Measurements from ENCODE around the gene VAMP2.
"Not testable (repeated sequence)": the region's sequence is repeated elsewhere in the genome, so short reads cannot be mapped to it uniquely, and the experiment has no call there.

The VAMP2 gene

GRCh38 chr17:8173056-8173870 is 10.5 kb upstream of the VAMP2 start:
- no peaks in the 10 kb centered on the region for H3K9me3 ChIP-seq (ENCODE audit: control insufficient read depth, insufficient read depth, low read depth, low read length)
- peaks cover 24% of the 10 kb centered on the region for H3K4me1 ChIP-seq (ENCODE audit: control insufficient read depth, insufficient read depth, low read length)
- H3K4me3 ChIP-seq (ENCODE audit: low read depth, low read length), result peak overlapping the region; percentile 68
- H3K27me3 ChIP-seq (ENCODE audit: control insufficient read depth, insufficient read depth, low read length), result no peaks in the 10 kb centered on the region
- H3K27ac ChIP-seq (ENCODE audit: low read depth, low read length), result peak overlapping the region; percentile 98
- peak overlapping the region; percentile 98 for H3K9ac ChIP-seq (ENCODE audit: low read length)
- no peaks in the 10 kb centered on the region for H3K36me3 ChIP-seq (ENCODE audit: control insufficient read depth, insufficient read depth, low read length)

DNA sequence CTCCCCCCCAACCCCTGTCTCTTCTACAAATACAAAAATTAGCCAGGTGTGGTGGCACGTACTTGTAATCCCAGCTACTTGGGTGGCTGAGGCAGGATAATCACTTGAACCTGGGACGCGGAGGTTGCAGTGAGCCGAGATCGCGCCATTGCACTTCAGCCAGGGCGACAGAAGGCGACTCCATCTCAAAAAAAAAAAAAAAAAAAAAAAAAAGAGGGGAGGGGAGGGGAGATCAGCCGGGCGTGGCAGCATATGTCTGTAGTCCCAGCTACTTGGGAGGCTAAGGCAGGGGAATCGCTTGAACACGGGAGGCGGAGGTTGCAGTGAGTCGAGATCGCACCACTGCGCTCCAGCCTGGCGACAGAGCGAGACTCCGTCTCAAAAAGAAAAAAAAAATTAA is 7.4 kb upstream of the VAMP2 start:
- H3K27me3 ChIP-seq (ENCODE audit: control insufficient read depth, insufficient read depth, low read length); H3K4me1 ChIP-seq (ENCODE audit: control insufficient read depth, insufficient read depth, low read length); H3K36me3 ChIP-seq (ENCODE audit: control insufficient read depth, insufficient read depth, low read length); H3K9me3 ChIP-seq (ENCODE audit: control insufficient read depth, insufficient read depth, low read depth, low read length); H3K9ac ChIP-seq (ENCODE audit: low read length); H3K27ac ChIP-seq (ENCODE audit: low read depth, low read length); H3K4me3 ChIP-seq (ENCODE audit: low read depth, low read length): not testable (repeated sequence)

DNA sequence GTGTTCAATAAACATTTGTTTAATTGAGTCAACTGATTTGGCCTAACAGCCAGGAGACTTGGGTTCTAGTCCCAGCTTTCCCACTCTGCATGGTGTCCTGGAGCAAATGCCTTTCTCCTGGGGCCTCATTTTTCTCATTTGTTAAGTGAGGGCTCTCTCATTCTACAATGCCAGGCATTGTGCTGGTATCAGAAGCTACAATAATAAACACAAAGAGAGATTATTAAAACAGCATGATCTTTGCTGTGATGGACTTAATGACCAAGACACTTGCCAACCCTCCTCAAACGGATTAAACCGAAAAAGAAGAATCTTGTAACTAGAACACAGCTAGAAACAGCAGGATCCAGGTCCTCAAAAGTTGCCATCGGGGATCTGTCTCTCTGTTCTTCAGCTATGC is 4.8 kb upstream of the VAMP2 start:
- no peaks in the 10 kb centered on the region for H3K9me3 ChIP-seq (ENCODE audit: control insufficient read depth, insufficient read depth, low read depth, low read length)
- no peaks in the 10 kb centered on the region for H3K27me3 ChIP-seq (ENCODE audit: control insufficient read depth, insufficient read depth, low read length)
- no peak overlapping the region for H3K9ac ChIP-seq (ENCODE audit: low read length)
- peaks cover 20% of the 10 kb centered on the region for H3K4me1 ChIP-seq (ENCODE audit: control insufficient read depth, insufficient read depth, low read length)
- no peaks in the 10 kb centered on the region for H3K36me3 ChIP-seq (ENCODE audit: control insufficient read depth, insufficient read depth, low read length)
- no peak overlapping the region for H3K27ac ChIP-seq (ENCODE audit: low read depth, low read length)
- no peak overlapping the region for H3K4me3 ChIP-seq (ENCODE audit: low read depth, low read length)

GRCh38 chr17:8166731-8167130 is 4.0 kb upstream of the VAMP2 start:
- H3K27me3 ChIP-seq (ENCODE audit: control insufficient read depth, insufficient read depth, low read length), result no peaks in the 10 kb centered on the region
- H3K9me3 ChIP-seq (ENCODE audit: control insufficient read depth, insufficient read depth, low read depth, low read length), result no peaks in the 10 kb centered on the region
- H3K4me3 ChIP-seq (ENCODE audit: low read depth, low read length), result no peak overlapping the region
- H3K27ac ChIP-seq (ENCODE audit: low read depth, low read length), result no peak overlapping the region
- no peak overlapping the region for H3K9ac ChIP-seq (ENCODE audit: low read length)
- H3K36me3 ChIP-seq (ENCODE audit: control insufficient read depth, insufficient read depth, low read length), result peaks cover 2% of the 10 kb centered on the region; the same call in 1 of the 2 replicates
- H3K4me1 ChIP-seq (ENCODE audit: control insufficient read depth, insufficient read depth, low read length), result peaks cover 24% of the 10 kb centered on the region

DNA sequence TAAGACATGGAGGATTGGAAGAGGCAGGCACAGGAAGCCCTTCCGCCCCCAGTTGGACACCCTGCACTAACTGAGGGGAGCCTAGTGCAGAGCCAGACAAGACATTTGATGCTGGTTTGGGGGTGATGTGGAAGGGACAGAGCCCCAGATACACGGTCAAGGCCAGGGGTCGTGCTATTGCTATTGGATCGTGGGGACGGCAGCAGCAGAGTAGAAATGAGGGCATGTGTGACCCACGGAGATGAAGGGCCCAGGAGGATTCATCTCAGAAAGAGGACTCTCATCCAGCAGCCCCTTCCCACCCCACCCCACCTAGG is 2.0 kb upstream of the VAMP2 start:
- H3K36me3 ChIP-seq (ENCODE audit: control insufficient read depth, insufficient read depth, low read length), result peaks cover 15% of the 10 kb centered on the region
- H3K9ac ChIP-seq (ENCODE audit: low read length), result peak overlapping the region; percentile 51
- no peaks in the 10 kb centered on the region for H3K9me3 ChIP-seq (ENCODE audit: control insufficient read depth, insufficient read depth, low read depth, low read length)
- no peak overlapping the region for H3K27ac ChIP-seq (ENCODE audit: low read depth, low read length)
- no peak overlapping the region; the same call in 1 of the 2 replicates for H3K4me3 ChIP-seq (ENCODE audit: low read depth, low read length)
- no peaks in the 10 kb centered on the region for H3K27me3 ChIP-seq (ENCODE audit: control insufficient read depth, insufficient read depth, low read length)
- H3K4me1 ChIP-seq (ENCODE audit: control insufficient read depth, insufficient read depth, low read length), result peaks cover 29% of the 10 kb centered on the region

- Histone ChIP-seq H3K9ac (ENCODE audit: low read length) (peak overlapping the region; percentile 89), H3K4me3 (ENCODE audit: low read depth, low read length) (peak overlapping the region; percentile 80), H3K9me3 (ENCODE audit: control insufficient read depth, insufficient read depth, low read depth, low read length) (no peaks in the 10 kb centered on the region), H3K4me1 (ENCODE audit: control insufficient read depth, insufficient read depth, low read length) (peaks cover 29% of the 10 kb centered on the region), H3K27me3 (ENCODE audit: control insufficient read depth, insufficient read depth, low read length) (no peaks in the 10 kb centered on the region), H3K36me3 (ENCODE audit: control insufficient read depth, insufficient read depth, low read length) (peaks cover 20% of the 10 kb centered on the region), H3K27ac (ENCODE audit: low read depth, low read length) (peak overlapping the region; percentile 77)
Observed at GRCh38 chr17:8163978-8164814, 1.4 kb upstream of the VAMP2 start.

DNA sequence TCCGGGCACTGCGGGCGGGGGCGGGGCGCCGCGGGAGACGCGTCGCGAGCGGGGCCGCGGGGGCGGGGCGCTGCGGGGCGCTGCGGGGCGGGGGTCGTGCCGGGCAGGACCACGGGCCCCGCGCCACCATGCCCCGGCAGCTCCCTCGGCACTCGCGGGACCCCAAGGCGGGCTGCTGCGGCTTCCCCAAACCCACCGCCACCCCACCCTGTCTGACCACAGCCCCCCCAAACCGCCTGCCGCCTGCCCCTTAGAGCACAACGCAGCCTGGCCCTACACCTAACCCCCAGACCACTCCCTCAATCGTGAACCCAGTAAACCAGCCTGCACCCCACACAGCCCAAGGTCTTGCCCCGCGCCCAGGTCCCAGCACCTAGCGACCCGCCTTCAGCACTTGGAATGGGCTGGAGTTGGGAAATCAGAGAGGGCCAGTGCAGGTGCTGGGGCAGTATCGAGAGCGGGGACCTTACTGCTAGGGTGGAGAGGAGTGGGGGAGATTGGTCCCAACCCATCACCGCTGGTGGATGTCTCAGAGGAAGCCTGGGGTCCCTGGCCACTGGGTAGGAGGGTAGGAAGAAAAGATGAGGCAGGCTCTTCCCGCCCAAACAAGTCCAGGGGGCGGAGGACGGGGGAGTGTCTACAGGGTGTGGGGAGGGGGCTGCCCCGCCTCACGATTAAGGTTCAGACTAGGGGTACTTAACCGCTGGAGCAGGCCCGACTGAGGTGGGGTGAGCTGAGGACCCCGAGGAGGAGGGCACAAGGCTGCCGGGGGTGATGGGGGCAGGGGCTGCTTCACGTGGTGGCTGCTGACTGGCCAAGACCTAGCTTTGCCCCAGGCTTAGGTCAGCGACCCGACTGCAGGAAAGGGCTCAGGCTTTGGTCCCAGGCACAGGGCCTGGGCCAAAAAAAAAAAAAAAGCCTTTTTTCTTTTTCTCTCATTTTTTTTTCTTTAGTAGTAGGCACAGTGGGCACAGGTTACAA is 539 bp upstream of the VAMP2 start:
- no peaks in the 10 kb centered on the region for H3K27me3 ChIP-seq (ENCODE audit: control insufficient read depth, insufficient read depth, low read length)
- H3K27ac ChIP-seq (ENCODE audit: low read depth, low read length), result peak overlapping the region; percentile 77
- no peaks in the 10 kb centered on the region for H3K9me3 ChIP-seq (ENCODE audit: control insufficient read depth, insufficient read depth, low read depth, low read length)
- H3K36me3 ChIP-seq (ENCODE audit: control insufficient read depth, insufficient read depth, low read length), result peaks cover 21% of the 10 kb centered on the region
- H3K4me1 ChIP-seq (ENCODE audit: control insufficient read depth, insufficient read depth, low read length), result peaks cover 29% of the 10 kb centered on the region
- H3K4me3 ChIP-seq (ENCODE audit: low read depth, low read length), result peak overlapping the region; percentile 80
- H3K9ac ChIP-seq (ENCODE audit: low read length), result peak overlapping the region; percentile 89

- Histone ChIP-seq H3K27ac (ENCODE audit: low read depth, low read length) (no peak overlapping the region), H3K4me1 (ENCODE audit: control insufficient read depth, insufficient read depth, low read length) (peaks cover 29% of the 10 kb centered on the region), H3K4me3 (ENCODE audit: low read depth, low read length) (peak overlapping the region; percentile 80), H3K36me3 (ENCODE audit: control insufficient read depth, insufficient read depth, low read length) (peaks cover 21% of the 10 kb centered on the region), H3K27me3 (ENCODE audit: control insufficient read depth, insufficient read depth, low read length) (no peaks in the 10 kb centered on the region), H3K9me3 (ENCODE audit: control insufficient read depth, insufficient read depth, low read depth, low read length) (no peaks in the 10 kb centered on the region), H3K9ac (ENCODE audit: low read length) (peak overlapping the region; percentile 87)
Observed at GRCh38 chr17:8161289-8162232, 1.2 kb downstream of the VAMP2 start.

DNA sequence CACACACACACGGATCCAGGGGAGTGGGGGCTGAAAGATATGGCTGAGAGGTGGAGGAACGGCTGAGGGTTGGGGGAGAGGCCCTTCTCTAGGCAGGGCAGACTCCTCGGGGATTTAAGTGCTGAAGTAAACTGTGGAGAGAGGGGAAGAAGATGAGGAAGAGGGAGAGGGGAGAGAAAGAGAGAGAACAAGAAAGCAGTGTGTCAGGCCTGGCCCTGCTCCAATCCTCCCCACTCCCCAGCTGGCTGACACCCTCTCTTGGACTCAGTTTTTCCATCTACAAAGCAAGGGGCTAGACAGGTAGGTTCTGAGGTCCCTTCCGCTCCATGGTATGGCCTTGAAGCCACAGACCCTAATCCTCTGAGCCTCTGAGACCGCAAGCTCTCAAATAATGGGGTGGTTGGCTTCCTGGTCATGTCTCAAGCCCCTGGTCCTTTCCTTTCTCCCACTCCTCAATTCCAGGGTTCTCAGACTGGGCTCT is 2.0 kb downstream of the VAMP2 start:
- no peak overlapping the region for H3K9ac ChIP-seq (ENCODE audit: low read length)
- no peaks in the 10 kb centered on the region for H3K9me3 ChIP-seq (ENCODE audit: control insufficient read depth, insufficient read depth, low read depth, low read length)
- H3K4me1 ChIP-seq (ENCODE audit: control insufficient read depth, insufficient read depth, low read length), result peaks cover 30% of the 10 kb centered on the region
- no peak overlapping the region for H3K27ac ChIP-seq (ENCODE audit: low read depth, low read length)
- no peak overlapping the region for H3K4me3 ChIP-seq (ENCODE audit: low read depth, low read length)
- peaks cover 21% of the 10 kb centered on the region for H3K36me3 ChIP-seq (ENCODE audit: control insufficient read depth, insufficient read depth, low read length)
- no peaks in the 10 kb centered on the region for H3K27me3 ChIP-seq (ENCODE audit: control insufficient read depth, insufficient read depth, low read length)

GRCh38 chr17:8160224-8160577 is 2.5 kb downstream of the VAMP2 start:
- H3K36me3 ChIP-seq (ENCODE audit: control insufficient read depth, insufficient read depth, low read length), result peaks cover 21% of the 10 kb centered on the region
- H3K27me3 ChIP-seq (ENCODE audit: control insufficient read depth, insufficient read depth, low read length), result no peaks in the 10 kb centered on the region
- no peak overlapping the region for H3K9ac ChIP-seq (ENCODE audit: low read length)
- H3K27ac ChIP-seq (ENCODE audit: low read depth, low read length), result no peak overlapping the region
- peaks cover 35% of the 10 kb centered on the region for H3K4me1 ChIP-seq (ENCODE audit: control insufficient read depth, insufficient read depth, low read length)
- no peaks in the 10 kb centered on the region for H3K9me3 ChIP-seq (ENCODE audit: control insufficient read depth, insufficient read depth, low read depth, low read length)
- H3K4me3 ChIP-seq (ENCODE audit: low read depth, low read length), result no peak overlapping the region

Data from HUES6 (cell line).